Gastrocnemius medialis (tissue), 4 donors: ENCODE results near the gene WAPL. TPM values are rescaled to one million over a fixed set of nuclear protein-coding genes. Genes with fewer than 3 reads are reported as not detected.
"Not testable (repeated sequence)": the region's sequence is repeated elsewhere in the genome, so short reads cannot be mapped to it uniquely, and the experiment has no call there.

Experiments used
- ATAC-seq, 2 donors: fragments of 150-250 bp; one replicate each; pipeline ENCODE4 v1.9.1; 2016
- DNase-seq, 2 donors: peaks; one replicate each; pipeline ENCODE4 v3.0.0-alpha.2; 2019
- H3K27ac ChIP-seq, 4 donors: fragments of 200-600 bp; sonication (generic); 1 replicate in 1 of 4; 2 replicates in 3 of 4; pipeline ENCODE4 v1.5.1; 2016 to 2018; ENCODE audit warnings: mild to moderate bottlenecking in 2 of 4, moderate library complexity in 1 of 4
- H3K27me3 ChIP-seq, 3 donors: fragments of 200-600 bp; sonication (generic) in 2 of 3; 1 replicate in 1 of 3; 2 replicates in 2 of 3; pipeline versions ENCODE4 v1.5.1 to v1.6.0; 2016 to 2019; ENCODE audit warnings: mild to moderate bottlenecking in 1 of 3, moderate library complexity in 1 of 3
- H3K36me3 ChIP-seq, 2 donors: fragments of 200-600 bp; sonication (generic) in 1 of 2; one replicate each; pipeline ENCODE4 v1.5.1; 2017 to 2018
- H3K4me1 ChIP-seq, 2 donors: fragments of 200-600 bp; sonication (generic) in 1 of 2; one replicate each; pipeline ENCODE4 v1.5.1; 2016 to 2017; ENCODE audit warnings: mild to moderate bottlenecking in 2 of 2
- H3K4me3 ChIP-seq, 4 donors: fragments of 200-600 bp; sonication (generic) in 3 of 4; 1 replicate in 1 of 4; 2 replicates in 3 of 4; pipeline ENCODE4 v1.5.1; 2016 to 2019; ENCODE audit warnings: mild to moderate bottlenecking in 2 of 4
- H3K9me3 ChIP-seq, 3 donors: fragments of 200-600 bp; sonication (generic) in 2 of 3; 1 replicate in 1 of 3; 2 replicates in 2 of 3; pipeline ENCODE4 v1.5.1; 2016 to 2019
- POLR2A ChIP-seq, 2 donors: fragments of 450-650 bp; IDR thresholded peaks; one replicate each; pipeline ENCODE4 v1.6.1; 2017; ENCODE audit warnings: antibody characterized with exemption in 2 of 2, mild to moderate bottlenecking in 2 of 2, moderate library complexity in 2 of 2
- in situ Hi-C, 4 donors: fragments of 200-750 bp; cut with MboI; loops; one replicate each; pipeline versions ENCODE4 v1.15.0 to v1.8.0; 2017; ENCODE audit warnings: low sequenced_read_pairs in 4 of 4
- intact Hi-C: fragments of 100-400 bp; cut with DNase I; formaldehyde crosslinking; loops from one replicate; pipeline ENCODE4 v1.15.1; 2023; ENCODE audit warnings: low total_unique reads
- total RNA-seq, 4 donors: library from RNA; depleted of rRNA; stranded (reverse); fragments of >200 nt; gene quantifications; one replicate each; pipeline versions ENCODE4 v1.1.0 to v1.2.3, GENCODE V29; 2016
- TF ChIP-seq, protein P1 (sequence below), 5 experiments: fragments of 450-650 bp in 3 of 5; fragments of 200-600 bp in 2 of 5; sonication (generic) in 2 of 5; IDR thresholded peaks in 4 of 5; conservative IDR thresholded peaks in 1 of 5; 1 replicate in 4 of 5; 2 replicates in 1 of 5; pipeline ENCODE4 v1.5.1; 2016 to 2019; ENCODE audit warnings: antibody characterized with exemption in 5 of 5, mild to moderate bottlenecking in 3 of 5, moderate library complexity in 3 of 5

Gene WAPL
- total RNA-seq, 4 donors from 2014 or later = 36.9 to 43.4 (median 39.6) TPM

GRCh38 chr10:86391986-86392722 lies 129.4 kb downstream of the WAPL start:
- Histone ChIP-seq H3K27me3 (peaks cover 23 to 26% (median 24%) of the 10 kb centered on the region in 3 donors), H3K9me3 (no peaks in the 10 kb centered on the region), H3K27ac (no peak overlapping the region), H3K36me3 (no peaks in the 10 kb centered on the region), H3K4me1 (peaks cover 0 to 6% of the 10 kb centered on the region in 2 donors), H3K4me3 (no peak overlapping the region)
- ATAC-seq (no peak), DNase-seq (no peak)
- TF ChIP-seq POLR2A (IDR thresholded peaks at IDR 0.05) = no peak
- TF ChIP-seq, protein P1, sequence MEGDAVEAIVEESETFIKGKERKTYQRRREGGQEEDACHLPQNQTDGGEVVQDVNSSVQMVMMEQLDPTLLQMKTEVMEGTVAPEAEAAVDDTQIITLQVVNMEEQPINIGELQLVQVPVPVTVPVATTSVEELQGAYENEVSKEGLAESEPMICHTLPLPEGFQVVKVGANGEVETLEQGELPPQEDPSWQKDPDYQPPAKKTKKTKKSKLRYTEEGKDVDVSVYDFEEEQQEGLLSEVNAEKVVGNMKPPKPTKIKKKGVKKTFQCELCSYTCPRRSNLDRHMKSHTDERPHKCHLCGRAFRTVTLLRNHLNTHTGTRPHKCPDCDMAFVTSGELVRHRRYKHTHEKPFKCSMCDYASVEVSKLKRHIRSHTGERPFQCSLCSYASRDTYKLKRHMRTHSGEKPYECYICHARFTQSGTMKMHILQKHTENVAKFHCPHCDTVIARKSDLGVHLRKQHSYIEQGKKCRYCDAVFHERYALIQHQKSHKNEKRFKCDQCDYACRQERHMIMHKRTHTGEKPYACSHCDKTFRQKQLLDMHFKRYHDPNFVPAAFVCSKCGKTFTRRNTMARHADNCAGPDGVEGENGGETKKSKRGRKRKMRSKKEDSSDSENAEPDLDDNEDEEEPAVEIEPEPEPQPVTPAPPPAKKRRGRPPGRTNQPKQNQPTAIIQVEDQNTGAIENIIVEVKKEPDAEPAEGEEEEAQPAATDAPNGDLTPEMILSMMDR (IDR thresholded peaks at IDR 0.05 in 4 of 5, conservative IDR thresholded peaks at IDR 0.05 in 1 of 5) = no peak
- intact Hi-C loops (no loop called here), in situ Hi-C loops (loop anchor here in 2 of 4 donors (25.0 kb wide), 2 partner anchors 405 to 1855 kb away; no protein-coding TSS in a partner anchor)

- Histone ChIP-seq H3K36me3 (no peaks in the 10 kb centered on the region), H3K4me1 (peaks cover 0 to 6% of the 10 kb centered on the region in 2 donors), H3K4me3 (no peak overlapping the region), H3K27ac (no peak overlapping the region), H3K9me3 (no peaks in the 10 kb centered on the region), H3K27me3 (peaks cover 25 to 26% (median 26%) of the 10 kb centered on the region in 3 donors)
- DNase-seq (no peak), ATAC-seq (no peak)
- intact Hi-C loops = no loop called here
- no peak for TF ChIP-seq POLR2A (IDR thresholded peaks at IDR 0.05)
- TF ChIP-seq, protein P1 (IDR thresholded peaks at IDR 0.05 in 4 of 5, conservative IDR thresholded peaks at IDR 0.05 in 1 of 5) = no peak
- in situ Hi-C loops = loop anchor here in 2 of 4 donors (25.0 kb wide), 2 partner anchors 404 to 1854 kb away; no protein-coding TSS in a partner anchor
Measured at GRCh38 chr10:86391236-86391840, 130.3 kb downstream of the WAPL start.

- ATAC-seq (no peak), DNase-seq (no peak)
- no peak for TF ChIP-seq POLR2A (IDR thresholded peaks at IDR 0.05)
- TF ChIP-seq, protein P1 (IDR thresholded peaks at IDR 0.05 in 4 of 5, conservative IDR thresholded peaks at IDR 0.05 in 1 of 5) = no peak
- H3K9me3 ChIP-seq = no peaks in the 10 kb centered on the region
- intact Hi-C loops (no loop called here), in situ Hi-C loops (loop anchor here in 2 of 4 donors (25.0 kb wide), 2 partner anchors 403 to 1853 kb away; no protein-coding TSS in a partner anchor)
- H3K27me3 ChIP-seq = peaks cover 24 to 28% (median 25%) of the 10 kb centered on the region in 3 donors
- no peak overlapping the region for H3K4me3 ChIP-seq
- no peaks in the 10 kb centered on the region for H3K36me3 ChIP-seq
- H3K27ac ChIP-seq = no peak overlapping the region
- H3K4me1 ChIP-seq = peaks cover 0 to 6% of the 10 kb centered on the region in 2 donors
Measured at GRCh38 chr10:86390337-86391120, 131.1 kb downstream of the WAPL start.

- DNase-seq (no peak), ATAC-seq (no peak)
- TF ChIP-seq, protein P1 (IDR thresholded peaks at IDR 0.05 in 4 of 5, conservative IDR thresholded peaks at IDR 0.05 in 1 of 5) = no peak
- TF ChIP-seq POLR2A (IDR thresholded peaks at IDR 0.05) = no peak
- in situ Hi-C loops (loop anchor here in 2 of 4 donors (10.0 to 25.0 kb wide), 3 partner anchors 402 to 1852 kb away; no protein-coding TSS in a partner anchor), intact Hi-C loops (no loop called here)
- Histone ChIP-seq H3K27ac (no peak overlapping the region), H3K36me3 (no peaks in the 10 kb centered on the region), H3K4me1 (peaks cover 0 to 6% of the 10 kb centered on the region in 2 donors), H3K9me3 (no peaks in the 10 kb centered on the region), H3K4me3 (peak overlapping the region in 3 of 4 donors; percentile 4 to 35 (median 25)), H3K27me3 (peaks cover 24 to 30% (median 25%) of the 10 kb centered on the region in 3 donors)
Measured at GRCh38 chr10:86389441-86390193, 132.0 kb downstream of the WAPL start.

GRCh38 chr10:86389109-86389440 lies 132.5 kb downstream of the WAPL start:
- H3K27ac ChIP-seq, ATAC-seq, DNase-seq, intact Hi-C loops, H3K9me3 ChIP-seq, H3K36me3 ChIP-seq, H3K4me1 ChIP-seq: not testable (repeated sequence)
- in situ Hi-C loops = loop anchor here in 2 of 4 donors (10.0 to 25.0 kb wide), 3 partner anchors 402 to 1852 kb away; no protein-coding TSS in a partner anchor
- H3K4me3 ChIP-seq = peak overlapping the region in 3 of 4 donors; percentile 4 to 35 (median 25)
- H3K27me3 ChIP-seq = peaks cover 24 to 30% (median 25%) of the 10 kb centered on the region in 3 donors
